Brain pericyte (primary cell): ENCODE results near the gene RDM1.

Experiments used
- DNase-seq: peaks from one replicate; pipeline ENCODE4 v3.0.0-alpha.2; 2012; ENCODE audit warnings: low read depth, low spot score

The RDM1 gene

GRCh38 chr17:35872196-35872980 lies 58.2 kb downstream of the RDM1 start:
- no peak for DNase-seq

GRCh38 chr17:35870906-35871819 lies 59.4 kb downstream of the RDM1 start:
- no peak for DNase-seq

- no peak for DNase-seq
Observed at GRCh38 chr17:35868737-35869136, 61.8 kb downstream of the RDM1 start, which contains the start of gene HEATR9. TSS of gene HEATR9 (minus strand) at chr17:35868891. CDS start at chr17:35868742, 149 bp downstream.
